Smooth muscle cell (in vitro differentiated cells): ENCODE results near the gene PLEKHA6. TPM values are rescaled to one million over a fixed set of nuclear protein-coding genes. Genes with fewer than 3 reads are reported as not detected.

Source experiments
- DNase-seq: peaks from one replicate; lab custom pipeline; 2025; ENCODE audit not compliant: unreplicated experiment; lab: John Stamatoyannopoulos, UW
- H2AFZ ChIP-seq: fragments of 200-600 bp; sonication (generic); 2 replicates; pipeline ENCODE4 v1.6.0; 2016; ENCODE audit warnings: antibody characterized with exemption, low read depth, mild to moderate bottlenecking
- H3F3A ChIP-seq: fragments of 200-600 bp; sonication (generic); 2 replicates; pipeline ENCODE4 v1.6.0; 2017; ENCODE audit warnings: antibody characterized with exemption, low read depth
- H3K27ac ChIP-seq: fragments of 200-600 bp; sonication (generic); 2 replicates; pipeline ENCODE4 v1.5.1; 2016; ENCODE audit warnings: low read depth, mild to moderate bottlenecking
- H3K27me3 ChIP-seq: fragments of 200-600 bp; sonication (generic); 2 replicates; pipeline ENCODE4 v1.6.1; 2016; ENCODE audit warnings: low read depth, mild to moderate bottlenecking
- H3K36me3 ChIP-seq: fragments of 200-600 bp; sonication (generic); 2 replicates; pipeline ENCODE4 v1.5.1; 2016; ENCODE audit warnings: low read depth
- H3K4me1 ChIP-seq: fragments of 200-600 bp; sonication (generic); 2 replicates; pipeline ENCODE4 v1.5.1; 2016; ENCODE audit warnings: low read depth
- H3K4me2 ChIP-seq: fragments of 200-600 bp; sonication (generic); 2 replicates; pipeline ENCODE4 v1.6.0; 2016; ENCODE audit warnings: mild to moderate bottlenecking
- H3K4me3 ChIP-seq: fragments of 200-600 bp; sonication (generic); 2 replicates; pipeline ENCODE4 v1.5.1; 2016; ENCODE audit warnings: mild to moderate bottlenecking
- H3K79me2 ChIP-seq: fragments of 200-600 bp; sonication (generic); 2 replicates; pipeline ENCODE4 v1.6.0; 2016; ENCODE audit warnings: low read depth, mild to moderate bottlenecking
- H3K9ac ChIP-seq: fragments of 200-600 bp; sonication (generic); 2 replicates; pipeline ENCODE4 v1.6.0; 2016; ENCODE audit warnings: low read depth
- H3K9me3 ChIP-seq: fragments of 200-600 bp; sonication (generic); replicated peaks from 2 replicates; pipeline ENCODE4 v1.5.1; 2016; ENCODE audit warnings: low read depth
- H4K20me1 ChIP-seq: fragments of 200-600 bp; sonication (generic); 2 replicates; pipeline ENCODE4 v1.6.0; 2016; ENCODE audit warnings: low read depth
- CTCF ChIP-seq: fragments of 200-600 bp; sonication (generic); IDR thresholded peaks from 2 replicates; pipeline ENCODE4 v1.5.1; 2017; ENCODE audit warnings: borderline replicate concordance, mild to moderate bottlenecking, antibody characterized with exemption; ENCODE audit not compliant: insufficient read depth, poor library complexity, severe bottlenecking
- WGBS: methylation state at CpG from one replicate; pipeline ENCODE4 v1.1.7; 2016; ENCODE audit warnings: low lambda C conversion rate; 5-methylcytosine and 5-hydroxymethylcytosine counted together
- polyA plus RNA-seq: library from polyadenylated mRNA; unstranded; fragments of >200 nt; fragmentation: Nextera tagmentation; extraction: Ambion mirVana; gene quantifications from 2 replicates; pipeline ENCODE4 v1.2.1, GENCODE V29; 2016
- total RNA-seq: library from RNA; depleted of rRNA; stranded (reverse); fragments of >200 nt; gene quantifications from 2 replicates; pipeline ENCODE4 v1.2.3, GENCODE V29; 2014

The PLEKHA6 gene
- total and polyA plus RNA-seq, 2 experiments from 2014 or later: 0.45 to 0.85 TPM

- no peaks in the 10 kb centered on the region for H3F3A ChIP-seq
- no peaks in the 10 kb centered on the region for H3K79me2 ChIP-seq
- DNase-seq: no peak
- H3K4me1 ChIP-seq: peaks cover 7% of the 10 kb centered on the region
- peak overlapping the region; percentile 51 for H2AFZ ChIP-seq
- H3K4me3 ChIP-seq: peak overlapping the region; percentile 61
- H3K27ac ChIP-seq: no peak overlapping the region
- TF ChIP-seq CTCF: no peak
- no peaks in the 10 kb centered on the region for H3K9me3 ChIP-seq
- no peaks in the 10 kb centered on the region for H4K20me1 ChIP-seq
- 1% methylated on average over 54 of the region's 55 CpGs for WGBS
- peaks cover 99% of the 10 kb centered on the region for H3K27me3 ChIP-seq
- no peak overlapping the region for H3K9ac ChIP-seq
- H3K36me3 ChIP-seq: no peaks in the 10 kb centered on the region
- peak overlapping the region; percentile 91 for H3K4me2 ChIP-seq
Observed at GRCh38 chr1:204377800-204378668, 18.3 kb upstream of the PLEKHA6 start.

- H3F3A ChIP-seq: no peaks in the 10 kb centered on the region
- TF ChIP-seq CTCF: no peak
- H2AFZ ChIP-seq: peak overlapping the region; percentile 51
- H3K9ac ChIP-seq: no peak overlapping the region
- H3K36me3 ChIP-seq: no peaks in the 10 kb centered on the region
- peak overlapping the region; percentile 91 for H3K4me2 ChIP-seq
- H3K9me3 ChIP-seq: no peaks in the 10 kb centered on the region
- no peaks in the 10 kb centered on the region for H3K79me2 ChIP-seq
- peaks cover 99% of the 10 kb centered on the region for H3K27me3 ChIP-seq
- no peaks in the 10 kb centered on the region for H4K20me1 ChIP-seq
- no peak for DNase-seq
- no peak overlapping the region for H3K27ac ChIP-seq
- WGBS: 54% methylated on average over 27 of the region's 28 CpGs
- H3K4me3 ChIP-seq: peak overlapping the region; percentile 61
- peaks cover 7% of the 10 kb centered on the region for H3K4me1 ChIP-seq
Observed at GRCh38 chr1:204376919-204377799, 17.4 kb upstream of the PLEKHA6 start.

- Histone ChIP-seq H3K79me2 (no peaks in the 10 kb centered on the region), H3K36me3 (no peaks in the 10 kb centered on the region), H3K27me3 (peaks cover 100% of the 10 kb centered on the region), H4K20me1 (no peaks in the 10 kb centered on the region), H3F3A (no peaks in the 10 kb centered on the region), H3K27ac (no peak overlapping the region), H3K9ac (no peak overlapping the region), H3K4me2 (no peak overlapping the region), H3K9me3 (no peaks in the 10 kb centered on the region), H2AFZ (no peak overlapping the region), H3K4me1 (peaks cover 7% of the 10 kb centered on the region), H3K4me3 (peak overlapping the region; percentile 20)
- WGBS: 89% methylated on average over 6 of the region's 6 CpGs
- no peak for DNase-seq
- no peak for TF ChIP-seq CTCF
Observed at GRCh38 chr1:204376465-204376864, 16.7 kb upstream of the PLEKHA6 start.
